Esophagus muscularis mucosa (tissue), 4 donors: ENCODE results near the gene CHRNA4.

ENCODE experiments used
- CTCF ChIP-seq, 3 experiments: fragments of 200-600 bp in 2 of 3; fragments of 450-650 bp in 1 of 3; sonication (generic) in 2 of 3; IDR thresholded peaks; one replicate each; pipeline ENCODE4 v1.5.1; 2017 to 2019; ENCODE audit warnings: antibody characterized with exemption in 3 of 3, mild to moderate bottlenecking in 2 of 3, moderate library complexity in 1 of 3
- EP300 ChIP-seq: sonication (generic); formaldehyde crosslinking; IDR thresholded peaks from one replicate; pipeline ENCODE4 v1.6.1; 2017; ENCODE audit warnings: antibody characterized with exemption
- POLR2A ChIP-seq: fragments of 450-650 bp; IDR thresholded peaks from one replicate; pipeline ENCODE4 v1.6.1; 2017; ENCODE audit warnings: antibody characterized with exemption, moderate library complexity, mild to moderate bottlenecking, low read depth
- POLR2AphosphoS5 ChIP-seq, 2 donors: sonication (generic); formaldehyde crosslinking; IDR thresholded peaks; one replicate each; pipeline ENCODE4 v1.6.1; 2017; ENCODE audit warnings: antibody characterized with exemption in 2 of 2

- TF ChIP-seq POLR2AphosphoS5 (IDR thresholded peaks at IDR 0.05) (no peak), EP300 (no peak), CTCF (IDR thresholded peaks at IDR 0.05) (no peak), POLR2A (no peak)
Observed at GRCh38 chr20:63398744-63399514, 37.8 kb upstream of the CHRNA4 start.
